IPS-15b (cell line): Measurements from ENCODE around the gene PREB.

ENCODE experiments used
- H3K27me3 ChIP-seq: one replicate; pipeline ENCODE4 v1.6.1; 2013; ENCODE audit warnings: low read length; ENCODE audit not compliant: control insufficient read depth, insufficient read depth
- H3K36me3 ChIP-seq: one replicate; pipeline ENCODE4 v1.6.1; 2013; ENCODE audit warnings: low read length; ENCODE audit not compliant: control insufficient read depth, insufficient read depth
- H3K4me1 ChIP-seq: one replicate; pipeline ENCODE4 v1.6.1; 2013; ENCODE audit warnings: mild to moderate bottlenecking, low read length; ENCODE audit not compliant: control insufficient read depth, insufficient read depth
- H3K4me3 ChIP-seq: one replicate; pipeline ENCODE4 v1.5.1; 2013; ENCODE audit warnings: low read depth, low read length
- H3K9ac ChIP-seq: one replicate; pipeline ENCODE4 v1.6.1; 2013; ENCODE audit warnings: low read depth, mild to moderate bottlenecking, low read length
- H3K9me3 ChIP-seq: one replicate; pipeline ENCODE4 v1.6.1; 2013; ENCODE audit warnings: mild to moderate bottlenecking, low read length; ENCODE audit not compliant: control insufficient read depth, insufficient read depth

The PREB gene

GRCh38 chr2:27149570-27150405 is 15.4 kb upstream of the PREB start:
- H3K36me3 ChIP-seq: no peaks in the 10 kb centered on the region
- no peaks in the 10 kb centered on the region for H3K27me3 ChIP-seq
- no peak overlapping the region for H3K9ac ChIP-seq
- no peak overlapping the region for H3K4me3 ChIP-seq
- H3K9me3 ChIP-seq: no peaks in the 10 kb centered on the region
- H3K4me1 ChIP-seq: no peaks in the 10 kb centered on the region

- H3K4me3 ChIP-seq: no peak within 1 kb of the TSS
- H3K4me1 ChIP-seq: no peaks in the 10 kb centered on the region
- no peaks in the 10 kb centered on the region for H3K9me3 ChIP-seq
- no peaks in the 10 kb centered on the region for H3K27me3 ChIP-seq
- H3K36me3 ChIP-seq: no peaks in the 10 kb centered on the region
- H3K9ac ChIP-seq: no peak within 1 kb of the TSS
These were observed 14.5 kb upstream of the PREB start, which contains the start of gene TCF23 for GRCh38 chr2:27148801-27149439. Gene TCF23 (plus strand): TSS chr2:27149004. CDS start chr2:27149134, 130 bp downstream.

GRCh38 chr2:27147935-27148334 is 13.5 kb upstream of the PREB start:
- Histone ChIP-seq H3K9me3 (no peaks in the 10 kb centered on the region), H3K36me3 (no peaks in the 10 kb centered on the region), H3K9ac (no peak overlapping the region), H3K27me3 (no peaks in the 10 kb centered on the region), H3K4me3 (no peak overlapping the region), H3K4me1 (no peaks in the 10 kb centered on the region)

GRCh38 chr2:27145682-27146081 is 11.2 kb upstream of the PREB start:
- no peaks in the 10 kb centered on the region for H3K9me3 ChIP-seq
- H3K9ac ChIP-seq: no peak overlapping the region
- H3K4me3 ChIP-seq: no peak overlapping the region
- no peaks in the 10 kb centered on the region for H3K36me3 ChIP-seq
- H3K4me1 ChIP-seq: no peaks in the 10 kb centered on the region
- H3K27me3 ChIP-seq: no peaks in the 10 kb centered on the region

- no peaks in the 10 kb centered on the region for H3K9me3 ChIP-seq
These were observed 8.8 kb upstream of the PREB start for GRCh38 chr2:27143285-27143684.

GRCh38 chr2:27139310-27139709 is 4.9 kb upstream of the PREB start, which contains the start of gene PRR30:
Gene PRR30 (minus strand): TSS chr2:27139410. CDS start chr2:27138329, 1,081 bp downstream.
- Histone ChIP-seq H3K4me1 (no peaks in the 10 kb centered on the region), H3K9me3 (no peaks in the 10 kb centered on the region), H3K9ac (no peak within 1 kb of the TSS), H3K4me3 (no peak within 1 kb of the TSS), H3K27me3 (no peaks in the 10 kb centered on the region), H3K36me3 (no peaks in the 10 kb centered on the region)

More at GRCh38 chr2:27143285-27143684, 8.8 kb upstream of the PREB start:
- H3K36me3 ChIP-seq: no peaks in the 10 kb centered on the region
- no peak overlapping the region for H3K4me3 ChIP-seq
- H3K4me1 ChIP-seq: no peaks in the 10 kb centered on the region
- H3K9ac ChIP-seq: no peak overlapping the region
- H3K27me3 ChIP-seq: no peaks in the 10 kb centered on the region

GRCh38 chr2:27138111-27138510 is 3.7 kb upstream of the PREB start:
- Histone ChIP-seq H3K36me3 (peaks cover 3% of the 10 kb centered on the region), H3K4me3 (no peak overlapping the region), H3K9me3 (no peaks in the 10 kb centered on the region), H3K9ac (no peak overlapping the region), H3K4me1 (peaks cover 3% of the 10 kb centered on the region), H3K27me3 (no peaks in the 10 kb centered on the region)

GRCh38 chr2:27137322-27137935 is 3.0 kb upstream of the PREB start:
- Histone ChIP-seq H3K4me1 (peaks cover 3% of the 10 kb centered on the region), H3K9ac (no peak overlapping the region), H3K9me3 (no peaks in the 10 kb centered on the region), H3K36me3 (peaks cover 10% of the 10 kb centered on the region), H3K4me3 (no peak overlapping the region), H3K27me3 (no peaks in the 10 kb centered on the region)

GRCh38 chr2:27136751-27137150 is 2.3 kb upstream of the PREB start:
- Histone ChIP-seq H3K27me3 (no peaks in the 10 kb centered on the region), H3K9ac (no peak overlapping the region), H3K4me1 (peaks cover 3% of the 10 kb centered on the region), H3K9me3 (no peaks in the 10 kb centered on the region), H3K36me3 (peaks cover 17% of the 10 kb centered on the region), H3K4me3 (no peak overlapping the region)

GRCh38 chr2:27135478-27135955 is 1.1 kb upstream of the PREB start:
- Histone ChIP-seq H3K9me3 (no peaks in the 10 kb centered on the region), H3K9ac (no peak overlapping the region), H3K4me1 (peaks cover 3% of the 10 kb centered on the region), H3K4me3 (no peak overlapping the region), H3K27me3 (no peaks in the 10 kb centered on the region), H3K36me3 (peaks cover 26% of the 10 kb centered on the region)

GRCh38 chr2:27134781-27135477 is 493 bp upstream of the PREB start:
- Histone ChIP-seq H3K9ac (peak overlapping the region; percentile 83), H3K9me3 (no peaks in the 10 kb centered on the region), H3K36me3 (peaks cover 31% of the 10 kb centered on the region), H3K27me3 (no peaks in the 10 kb centered on the region), H3K4me1 (peaks cover 3% of the 10 kb centered on the region), H3K4me3 (peak overlapping the region; percentile 52)
